Hematopoietic multipotent progenitor cell treated with erythropoietin and hydrocortisone succinate and interleukin-3 and kit ligand, for 15 days (in vitro differentiated cells): Measurements from ENCODE around the gene ANKRD33B.
"Not testable (repeated sequence)": the region's sequence is repeated elsewhere in the genome, so short reads cannot be mapped to it uniquely, and the experiment has no call there.

Source experiments
- DNase-seq: peaks from one replicate; pipeline ENCODE4 v3.0.0-alpha.2; 2015; ENCODE audit warnings: low spot score

Gene ANKRD33B

DNA sequence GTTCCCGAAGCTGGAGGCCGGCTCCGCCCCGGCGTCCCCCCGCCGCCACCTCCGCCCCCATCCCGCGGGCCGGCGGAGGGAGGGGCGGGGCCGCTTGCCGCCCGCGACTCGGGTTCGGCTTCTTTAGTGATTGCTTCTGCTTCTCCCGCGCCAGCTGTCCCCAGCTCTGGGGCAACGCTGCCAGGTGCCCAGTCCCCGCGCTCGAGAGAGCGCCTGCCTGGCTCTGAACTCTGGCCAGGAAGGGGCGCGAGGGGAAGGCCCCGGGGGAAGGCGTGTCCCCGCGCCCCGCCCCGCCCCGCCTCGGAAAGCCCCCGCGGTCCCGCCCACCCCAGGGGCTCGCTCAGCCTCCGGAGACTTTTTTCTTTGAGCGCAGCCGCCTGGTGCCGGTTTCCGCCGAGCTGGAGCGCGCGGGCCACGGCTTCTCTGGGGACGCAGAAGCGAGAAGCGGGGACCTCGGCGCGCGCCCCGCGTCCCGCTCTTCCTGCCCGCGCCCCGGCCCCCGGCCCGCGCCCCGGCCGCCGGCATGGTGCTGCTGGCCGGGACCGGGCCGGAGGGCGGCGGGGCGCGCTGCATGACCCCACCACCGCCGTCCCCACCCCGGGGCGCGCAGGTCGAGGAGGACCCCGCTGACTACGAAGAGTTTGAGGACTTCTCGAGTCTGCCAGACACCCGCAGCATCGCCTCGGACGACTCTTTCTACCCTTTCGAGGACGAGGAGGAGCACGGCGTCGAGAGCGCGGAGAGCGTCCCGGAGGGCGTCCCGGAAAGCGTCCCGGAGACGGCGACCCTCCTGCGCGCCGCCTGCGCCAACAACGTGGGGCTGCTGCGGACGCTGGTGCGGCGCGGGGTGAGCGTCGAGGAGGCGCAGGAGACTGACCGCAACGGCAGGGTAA lies at the start of gene ANKRD33B:
TSS of gene ANKRD33B (plus strand) at position 126 of the 893 bp plus-strand sequence. CDS start at position 524, 398 bp downstream.
- DNase-seq, result no peak

DNA sequence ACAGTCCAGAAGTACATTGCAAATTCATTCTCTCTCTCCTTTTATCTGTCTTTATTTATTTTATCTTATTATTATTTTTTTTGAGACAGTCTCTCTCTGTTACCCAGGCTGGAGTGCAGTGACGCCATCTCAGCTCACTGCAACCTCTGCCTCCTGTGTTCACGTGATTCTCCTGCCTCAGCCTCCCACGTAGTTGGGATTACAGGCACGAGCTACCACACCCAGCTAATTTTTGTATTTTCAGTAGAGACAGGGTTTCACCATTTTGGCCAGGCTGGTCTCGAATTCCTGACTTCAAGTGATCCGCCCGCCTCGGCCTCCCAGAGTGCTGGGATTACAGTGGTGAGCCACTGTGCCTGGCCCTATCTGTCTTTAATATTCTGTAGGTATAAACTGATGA lies 49.3 kb upstream of the ANKRD33B start:
- DNase-seq, result not testable (repeated sequence)

- no peak for DNase-seq
Measured at GRCh38 chr5:10515492-10515891, 48.4 kb upstream of the ANKRD33B start.

DNA sequence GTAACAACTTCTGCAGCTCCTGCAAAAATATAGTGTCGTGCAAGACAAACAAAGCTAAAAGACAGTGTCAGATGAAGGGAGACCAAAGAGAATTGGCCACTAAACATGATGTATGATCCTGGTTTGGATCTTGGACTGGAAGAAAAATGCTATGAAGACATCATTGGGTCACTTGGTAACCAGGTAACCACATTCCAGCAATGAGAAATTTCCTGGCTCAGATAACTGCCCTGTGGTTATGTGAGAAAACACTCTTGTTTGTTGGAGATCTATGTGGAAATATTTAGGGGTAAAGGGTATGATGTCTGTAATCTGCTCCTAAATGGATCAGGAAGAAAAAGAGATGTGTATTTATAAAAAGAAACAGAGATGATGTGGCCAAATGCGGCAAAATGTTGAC lies 45.5 kb upstream of the ANKRD33B start:
- DNase-seq, result no peak

- DNase-seq, result no peak
Measured at GRCh38 chr5:10519729-10520128, 44.1 kb upstream of the ANKRD33B start.

- no peak for DNase-seq
Measured at GRCh38 chr5:10520706-10521105, 43.2 kb upstream of the ANKRD33B start.

- peak; percentile 24 for DNase-seq
Measured at GRCh38 chr5:10521466-10522223, 42.2 kb upstream of the ANKRD33B start.

GRCh38 chr5:10522224-10522611 lies 41.7 kb upstream of the ANKRD33B start:
- no peak for DNase-seq

- DNase-seq, result no peak
Measured at GRCh38 chr5:10524376-10525123, 39.3 kb upstream of the ANKRD33B start.

DNA sequence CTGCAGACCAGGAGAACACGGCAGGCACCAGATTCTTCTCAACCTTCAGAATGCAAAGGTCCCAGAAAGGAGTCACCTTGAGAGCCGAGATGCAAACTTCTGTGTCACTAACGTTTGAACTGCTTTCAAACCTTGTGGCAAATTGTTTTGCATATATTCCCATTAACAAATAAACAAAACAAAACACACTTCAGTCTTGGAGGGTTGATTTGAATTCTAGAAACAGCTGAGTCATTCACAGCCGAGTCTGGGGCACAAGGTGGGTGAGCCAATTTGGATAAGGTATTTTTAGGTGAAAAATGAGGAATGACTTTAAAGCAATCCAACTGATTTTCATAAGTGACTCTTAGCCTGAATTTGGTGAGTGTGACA lies 38.8 kb upstream of the ANKRD33B start:
- DNase-seq, result no peak

DNA sequence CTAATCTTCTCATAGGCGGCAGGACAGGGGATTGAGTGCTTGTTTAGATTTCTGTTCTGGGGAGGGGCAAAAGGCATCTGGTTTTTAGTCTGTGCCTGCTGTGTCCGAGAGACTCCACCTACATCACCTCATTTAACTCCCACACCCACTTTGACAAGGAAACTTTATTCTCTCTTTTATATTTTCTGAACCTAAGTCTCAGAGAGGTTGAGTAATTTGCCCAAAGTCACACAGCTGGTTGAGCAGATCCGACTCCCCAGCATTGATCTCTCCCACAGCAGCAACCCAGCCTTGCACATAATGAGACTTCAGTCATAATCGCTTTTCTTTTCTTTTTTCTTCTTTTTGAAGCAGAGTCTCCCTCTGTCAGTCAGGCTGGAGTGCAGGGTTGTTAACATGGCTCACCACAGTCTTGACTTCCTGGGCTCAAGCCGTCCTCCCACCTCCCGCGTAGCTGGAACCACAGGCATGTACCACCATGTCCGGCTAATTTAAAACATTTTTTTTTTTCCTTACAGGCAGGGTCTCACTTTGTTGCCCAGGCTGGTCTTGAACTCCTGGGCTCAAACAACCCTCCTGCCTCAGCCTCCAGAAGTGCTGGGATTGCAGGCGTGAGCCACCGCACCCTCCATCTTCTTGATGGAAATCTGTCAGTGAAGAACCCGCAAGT lies 36.5 kb upstream of the ANKRD33B start:
- no peak for DNase-seq

DNA sequence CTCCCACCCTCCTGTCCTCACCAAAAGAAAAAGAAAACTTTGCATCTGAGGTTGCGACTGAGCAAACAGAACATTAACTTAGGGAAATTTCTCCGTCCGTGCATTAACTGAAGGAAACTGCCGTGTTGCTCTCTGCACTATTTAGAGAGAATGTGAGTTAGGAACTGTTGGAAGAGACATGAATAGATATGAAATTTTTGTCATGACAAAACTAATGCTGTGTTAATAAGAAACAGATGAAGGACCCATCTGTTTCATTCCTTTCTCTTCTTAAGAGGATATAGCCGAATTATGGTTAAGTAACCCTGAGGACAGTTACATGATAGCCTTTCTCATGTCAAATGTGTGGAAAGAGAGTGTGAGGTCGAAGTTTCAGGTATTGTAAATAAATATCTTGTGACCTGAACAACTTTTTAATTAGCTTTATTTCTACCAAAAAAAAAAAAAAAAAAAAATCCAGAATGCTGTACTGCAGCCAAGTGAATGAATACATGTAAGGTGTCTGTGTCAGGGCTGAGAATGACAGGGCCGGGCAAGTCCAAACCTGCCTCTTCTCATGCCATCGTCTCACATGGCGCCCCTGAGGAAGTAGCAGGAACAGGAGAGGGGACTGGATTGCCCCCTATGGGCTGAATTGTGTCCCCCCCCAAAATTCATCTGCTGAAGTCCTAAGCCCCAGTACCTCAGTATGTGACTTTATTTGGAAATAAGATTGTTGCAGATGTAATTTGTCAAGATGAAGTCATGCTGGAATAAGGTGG lies 35.6 kb upstream of the ANKRD33B start:
- no peak for DNase-seq

- no peak for DNase-seq
Measured at GRCh38 chr5:10528827-10529226, 35.0 kb upstream of the ANKRD33B start.

DNA sequence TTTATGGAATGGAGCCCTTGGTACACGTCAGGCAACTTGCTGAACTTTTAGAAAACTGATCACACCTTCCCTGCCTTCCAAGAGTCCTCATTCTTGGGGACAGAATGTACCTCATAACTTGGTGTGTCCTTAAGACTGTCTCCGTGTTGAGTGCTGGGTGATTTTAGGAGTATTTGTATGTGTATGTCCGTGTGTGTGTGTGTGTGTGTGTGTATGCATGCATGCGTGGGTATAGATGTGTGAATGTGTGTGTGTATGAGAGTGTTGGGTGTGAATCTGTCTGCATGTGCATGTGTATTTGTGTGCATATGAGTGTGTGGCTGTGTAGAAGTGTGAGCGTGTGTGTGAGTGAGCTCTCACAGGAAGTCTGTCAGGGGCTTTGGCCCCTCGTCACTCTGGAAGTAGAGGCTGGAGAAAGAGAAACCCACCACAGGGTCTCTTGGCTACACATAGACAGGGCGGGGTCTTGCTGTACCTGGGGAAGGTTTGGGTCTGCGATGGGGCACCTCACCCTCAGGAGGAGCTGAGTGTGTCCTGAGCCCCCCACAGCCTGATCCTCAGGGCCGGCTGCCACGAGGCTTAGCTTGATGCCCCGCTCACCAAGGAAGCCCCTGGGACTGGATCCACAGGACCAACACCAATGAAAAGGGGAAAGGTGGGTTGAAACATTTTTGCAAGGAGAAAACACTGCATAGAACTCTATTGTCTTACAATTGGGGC lies 33.1 kb upstream of the ANKRD33B start:
- DNase-seq, result no peak

DNA sequence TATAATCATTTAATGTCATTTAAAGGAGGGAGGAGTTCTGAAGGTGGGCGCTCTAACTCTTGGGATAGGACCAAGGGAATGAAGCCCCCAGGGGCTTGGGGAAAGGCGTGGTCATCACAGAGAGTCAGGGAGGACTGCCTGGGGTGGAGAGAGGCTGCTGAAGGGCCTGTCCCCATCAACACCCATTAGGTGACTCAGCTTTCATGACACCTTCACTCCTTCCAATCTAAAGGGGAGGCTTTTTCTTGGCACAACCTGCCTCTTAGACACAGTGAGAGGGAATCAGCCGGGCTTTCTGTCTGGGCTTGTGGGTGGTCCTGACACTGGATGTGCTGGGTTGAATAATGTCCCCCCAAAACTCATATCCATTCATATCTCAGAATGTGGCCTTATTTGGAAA lies 31.4 kb upstream of the ANKRD33B start:
- DNase-seq, result no peak

DNA sequence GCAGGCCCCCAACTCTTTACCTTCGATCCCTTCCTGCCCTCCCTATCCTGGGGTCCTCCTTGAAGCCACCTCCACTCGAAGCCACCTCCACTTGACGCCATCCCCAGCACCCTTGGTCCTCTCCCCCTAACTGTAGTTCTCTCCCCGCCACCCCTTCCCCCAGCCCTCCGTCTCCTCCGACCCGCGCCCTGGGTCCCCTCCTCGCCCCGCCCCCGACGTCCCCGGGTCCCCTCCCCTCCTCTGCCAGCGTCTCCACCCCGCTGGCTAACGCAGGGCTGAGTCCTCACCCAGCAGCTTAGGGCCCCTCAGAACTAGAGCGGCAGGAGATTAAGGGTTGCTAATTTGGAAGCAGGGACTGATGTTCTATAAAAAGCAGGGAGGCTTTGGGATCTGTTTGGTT lies 30.6 kb upstream of the ANKRD33B start:
- DNase-seq, result no peak

- no peak for DNase-seq
Measured at GRCh38 chr5:10534561-10535530, 29.0 kb upstream of the ANKRD33B start.

DNA sequence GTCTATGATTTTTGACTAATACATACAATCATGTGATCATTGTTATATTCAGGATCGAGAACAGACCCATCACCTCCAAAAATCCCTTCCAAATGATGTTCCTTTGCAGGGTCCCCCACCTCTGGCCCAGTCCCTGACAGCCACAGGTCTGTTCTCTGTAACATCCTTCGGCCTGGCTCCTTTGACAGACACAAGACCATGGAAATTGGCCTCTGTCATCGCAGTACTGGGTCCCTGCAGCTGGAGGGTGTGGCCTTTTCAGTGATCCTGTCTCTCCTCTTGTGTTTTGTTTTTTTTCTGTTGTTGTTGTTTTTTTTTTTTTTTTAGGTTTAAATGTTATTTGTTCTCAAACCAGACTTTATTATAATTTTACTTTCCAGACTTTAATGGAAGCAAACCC lies 27.4 kb upstream of the ANKRD33B start:
- no peak for DNase-seq

DNA sequence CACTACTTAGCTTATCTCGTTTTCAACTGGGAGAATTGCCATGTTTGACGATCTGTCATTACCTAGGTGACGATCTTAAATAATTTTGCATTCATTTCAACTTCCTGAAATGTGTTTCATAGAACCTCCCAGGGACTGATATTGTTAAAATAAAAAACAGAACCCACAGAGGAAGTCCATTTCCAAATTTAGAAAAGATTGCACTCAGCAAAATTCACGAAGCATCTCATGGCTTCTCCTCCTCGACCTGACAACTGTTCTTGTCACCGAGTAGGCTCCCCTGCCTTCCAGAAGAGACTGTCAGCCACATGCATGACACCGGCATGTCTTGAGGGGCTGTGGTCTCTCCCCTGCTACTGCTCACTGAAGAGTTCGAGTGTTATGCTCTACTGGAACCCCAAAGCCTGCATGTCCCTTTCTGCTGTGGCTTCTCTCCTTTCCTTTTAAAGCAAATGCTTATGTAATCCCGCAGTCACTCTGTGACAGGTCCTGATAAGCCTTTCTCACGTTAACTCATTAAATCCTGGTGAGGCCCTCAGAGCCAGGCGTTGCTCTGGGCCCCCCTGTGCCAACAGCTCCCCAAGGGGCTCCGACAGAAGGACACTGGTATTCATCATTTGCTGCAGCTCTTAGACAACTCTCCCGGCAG lies 26.8 kb upstream of the ANKRD33B start:
- peak; percentile 13 for DNase-seq
